Hematopoietic multipotent progenitor cell treated with erythropoietin and hydrocortisone succinate and interleukin-3 and kit ligand, for 8 days (in vitro differentiated cells): ENCODE data around the gene AFTPH.

Experiments
- DNase-seq: peaks from one replicate; pipeline ENCODE4 v3.0.0-alpha.2; 2015

AFTPH gene

DNA sequence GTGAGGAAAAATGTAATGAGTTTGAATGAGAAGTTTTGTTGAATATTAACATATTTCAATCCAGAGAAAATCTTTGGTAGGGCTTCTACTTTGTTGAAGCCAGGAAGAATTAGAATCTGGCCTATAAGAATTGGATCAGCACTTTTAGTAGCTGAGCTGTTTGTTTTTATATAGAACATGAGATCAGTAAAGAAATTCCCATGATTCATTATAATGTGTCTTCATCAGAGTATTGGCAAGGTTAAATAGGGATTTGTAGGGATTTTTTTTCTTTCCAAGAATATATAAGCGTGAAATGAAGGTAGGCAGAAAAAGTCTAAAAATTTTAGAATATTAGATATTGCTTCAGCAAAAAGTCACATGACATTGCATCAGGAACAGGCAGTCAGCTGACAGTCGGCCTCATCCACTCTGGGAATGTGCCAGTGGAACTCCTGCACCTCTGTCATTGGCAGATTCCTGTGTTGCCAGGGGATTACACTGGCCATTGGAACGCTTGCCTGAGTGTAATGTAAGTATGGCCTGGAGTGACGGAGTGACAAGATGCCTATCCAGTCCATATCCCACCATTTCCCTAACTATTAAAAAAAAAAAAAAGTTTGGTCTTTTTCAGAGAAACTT is 69.0 kb downstream of the AFTPH start:
- no peak for DNase-seq

DNA sequence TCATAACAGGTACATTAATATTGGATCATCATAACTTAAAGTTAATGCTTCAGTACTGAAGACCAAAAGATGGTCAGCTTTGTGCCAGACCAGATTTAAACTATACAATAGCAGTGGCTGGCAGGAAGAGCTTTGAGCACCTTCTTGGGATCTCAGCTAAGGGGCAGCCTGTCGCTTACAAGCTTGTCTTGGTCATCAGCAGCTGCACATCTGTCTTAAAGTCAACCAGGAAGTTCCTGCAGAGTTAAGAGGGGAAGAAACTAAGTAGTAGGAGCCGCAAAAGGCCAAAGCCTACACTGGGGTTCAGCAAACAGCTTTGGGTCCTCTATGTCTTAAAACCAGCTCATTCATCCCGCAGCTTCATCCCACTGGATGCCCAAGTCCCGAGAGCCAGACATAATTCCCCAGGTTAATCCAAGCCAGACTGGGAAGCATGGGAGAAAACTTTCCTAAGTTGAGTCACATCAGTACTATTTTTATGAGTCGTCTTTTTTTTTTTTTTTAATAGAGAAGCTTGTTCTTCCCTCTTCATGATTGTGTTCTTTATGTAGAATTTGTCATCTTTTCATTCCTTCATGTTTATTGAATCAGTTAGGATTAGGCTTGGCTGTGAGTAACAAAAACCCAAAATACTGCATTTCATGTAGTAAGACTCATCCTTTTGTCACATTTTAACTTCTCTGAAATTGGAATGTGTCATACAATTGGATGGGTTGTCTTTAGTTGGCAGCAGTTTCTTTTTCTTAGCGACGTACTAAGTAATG is 70.3 kb downstream of the AFTPH start:
- no peak for DNase-seq

- no peak for DNase-seq
These were observed 71.5 kb downstream of the AFTPH start for GRCh38 chr2:64595397-64596176.

GRCh38 chr2:64598226-64598625 is 74.1 kb downstream of the AFTPH start:
- no peak for DNase-seq

- DNase-seq = no peak
These were observed 75.3 kb downstream of the AFTPH start for GRCh38 chr2:64599469-64599868.

- no peak for DNase-seq
These were observed 77.1 kb downstream of the AFTPH start for GRCh38 chr2:64601034-64601754.

DNA sequence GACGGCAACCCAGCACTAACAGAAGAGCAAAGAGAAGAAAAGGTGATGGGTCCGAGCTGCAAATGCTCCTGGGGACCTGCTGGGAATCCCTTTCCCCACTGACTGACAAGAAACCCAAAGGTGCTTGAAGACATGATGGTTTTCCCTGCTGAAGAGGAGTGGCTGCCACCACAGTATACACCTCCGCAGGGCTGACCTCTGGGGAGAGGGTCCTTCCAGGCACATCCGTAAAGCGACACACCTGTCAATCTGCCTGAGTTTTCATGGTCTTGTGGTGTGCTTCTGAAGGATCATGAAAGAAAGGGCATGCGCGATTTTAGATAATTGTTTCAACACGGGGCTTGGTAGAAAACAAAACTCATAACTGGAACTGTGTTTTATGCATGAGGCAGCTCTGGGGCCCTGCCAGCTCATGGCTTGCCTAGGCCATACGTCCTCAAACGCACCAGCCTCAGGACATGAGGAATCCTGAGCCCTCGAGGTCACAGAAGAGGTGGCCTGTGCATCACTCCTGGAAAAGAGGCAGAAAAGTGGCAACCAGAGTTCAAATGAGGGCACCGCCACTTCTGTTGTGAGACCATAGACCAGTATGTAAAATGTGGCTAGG is 77.8 kb downstream of the AFTPH start:
- no peak for DNase-seq

DNA sequence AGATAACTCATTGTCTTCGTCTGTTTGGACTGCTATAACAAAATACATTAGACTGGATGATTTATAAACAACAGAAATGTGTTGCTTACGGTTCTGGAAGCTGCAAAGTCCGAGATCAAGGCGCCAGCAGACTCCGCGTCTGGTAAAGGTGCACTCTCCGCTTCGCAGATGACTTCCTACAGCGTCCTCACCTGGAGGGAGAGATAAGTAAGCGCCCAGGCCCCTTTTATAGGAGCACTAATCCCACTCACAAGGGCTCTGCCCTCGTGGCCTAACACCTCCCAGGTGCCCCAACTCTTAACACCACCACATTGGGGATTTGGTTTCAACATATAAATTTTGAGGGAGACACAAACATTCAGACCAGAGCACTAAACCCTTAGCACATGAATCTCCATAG is 78.3 kb downstream of the AFTPH start:
- DNase-seq = no peak

GRCh38 chr2:64604155-64604554 is 80.0 kb downstream of the AFTPH start:
- DNase-seq = no peak

- no peak for DNase-seq
These were observed 80.9 kb downstream of the AFTPH start for GRCh38 chr2:64605026-64605471.

- DNase-seq = no peak
These were observed 81.9 kb downstream of the AFTPH start for GRCh38 chr2:64605991-64606478.

DNA sequence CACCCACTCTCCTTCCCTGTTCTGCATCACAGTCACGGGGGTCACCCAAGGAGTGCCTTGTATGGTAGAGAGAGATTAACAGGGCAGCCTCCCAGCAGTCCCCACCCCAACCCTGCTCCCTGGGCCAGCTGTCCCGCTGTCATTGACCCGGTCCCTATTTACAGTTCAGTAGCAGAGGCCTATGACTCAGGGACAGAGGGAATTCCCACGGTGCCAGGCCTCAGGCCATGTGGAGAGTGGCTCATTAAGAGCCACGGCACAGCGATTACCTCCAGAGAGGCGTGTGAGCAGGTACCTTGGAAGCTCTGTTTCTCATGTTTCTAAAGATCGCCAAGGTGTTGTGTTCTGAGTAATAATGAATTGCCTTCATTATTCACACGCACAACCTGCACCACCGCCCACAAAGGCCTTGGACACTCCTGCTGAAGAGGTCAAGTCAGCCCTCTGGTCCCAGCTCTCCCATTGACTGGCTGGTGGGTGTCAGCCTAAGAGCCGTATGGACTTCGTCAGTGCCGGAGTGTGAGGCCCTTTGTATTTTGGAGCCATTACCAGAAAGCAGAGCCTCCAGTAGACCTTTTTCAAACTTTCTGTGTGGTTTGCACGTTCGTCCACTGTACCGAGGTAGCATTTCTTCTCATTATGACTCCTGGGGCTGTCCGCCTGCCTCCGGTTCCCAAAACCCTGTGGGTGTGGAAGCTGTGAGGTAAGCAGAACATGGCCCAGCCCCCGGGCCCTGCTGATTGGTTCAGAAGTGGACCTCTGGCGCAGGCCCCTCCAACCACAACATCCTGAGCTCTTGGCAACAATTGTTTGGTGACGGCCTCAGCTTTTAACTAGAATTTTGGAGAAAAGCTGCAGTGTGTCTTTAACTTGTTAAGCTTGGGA is 82.6 kb downstream of the AFTPH start:
- peak; percentile 93 for DNase-seq

- DNase-seq = no peak
These were observed 83.5 kb downstream of the AFTPH start for GRCh38 chr2:64607381-64608304.

- peak; percentile 9 for DNase-seq
These were observed 84.7 kb downstream of the AFTPH start for GRCh38 chr2:64608867-64609226.

- DNase-seq = peak; percentile 58
These were observed 85.3 kb downstream of the AFTPH start for GRCh38 chr2:64609227-64609941.

DNA sequence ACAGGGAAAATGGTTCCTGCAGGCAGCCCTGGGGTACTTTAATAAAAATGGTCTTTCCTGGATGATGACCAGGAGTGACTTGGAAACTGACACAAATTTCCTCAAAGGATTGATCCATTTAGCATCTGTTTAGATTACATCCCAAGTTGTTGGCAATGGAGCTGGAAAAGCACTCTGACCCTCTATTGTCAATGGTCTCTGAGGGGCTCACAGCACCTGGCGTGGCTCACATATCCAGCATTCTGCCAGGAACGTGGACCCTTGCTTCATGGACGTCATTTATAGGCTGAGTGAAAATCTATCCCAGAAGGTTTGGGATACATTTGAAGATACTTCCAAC is 85.8 kb downstream of the AFTPH start:
- no peak for DNase-seq

- no peak for DNase-seq
These were observed 86.3 kb downstream of the AFTPH start for GRCh38 chr2:64610316-64610855.

GRCh38 chr2:64612575-64613195 is 88.6 kb downstream of the AFTPH start:
- no peak for DNase-seq

GRCh38 chr2:64613276-64613675 is 89.1 kb downstream of the AFTPH start:
- DNase-seq = no peak
